Kidney epithelial cell (primary cell): Measurements from ENCODE around the gene ATP6V1C2. TPM values are rescaled to one million over a fixed set of nuclear protein-coding genes. Genes with fewer than 3 reads are reported as not detected.

ENCODE experiments used
- DNase-seq: peaks from one replicate; pipeline ENCODE4 v3.0.0-alpha.2; 2010; ENCODE audit warnings: low read depth
- H3K27me3 ChIP-seq: 2 replicates; pipeline ENCODE4 v1.6.0; 2011; ENCODE audit warnings: low read length; ENCODE audit not compliant: control insufficient read depth, insufficient read depth
- H3K36me3 ChIP-seq: 2 replicates; pipeline ENCODE4 v1.5.1; 2011; ENCODE audit warnings: low read length; ENCODE audit not compliant: control insufficient read depth, insufficient read depth
- H3K4me3 ChIP-seq: 2 replicates; pipeline ENCODE4 v1.5.1; 2011; ENCODE audit warnings: low read depth, mild to moderate bottlenecking, control low read depth, low read length
- CTCF ChIP-seq: IDR thresholded peaks from 2 replicates; pipeline ENCODE4 v1.5.1; 2011; ENCODE audit warnings: mild to moderate bottlenecking, moderate library complexity, low read length, control low read depth, inconsistent platforms; ENCODE audit not compliant: insufficient read depth, poor library complexity, severe bottlenecking
- total RNA-seq: library from RNA; depleted of rRNA; stranded (reverse); fragments of >200 nt; gene quantifications from 2 replicates; pipeline ENCODE4 v1.2.3, GENCODE V29; 2015

Gene ATP6V1C2
- total RNA-seq, 1 donor from 2014 or later, result 0.04 TPM

DNA sequence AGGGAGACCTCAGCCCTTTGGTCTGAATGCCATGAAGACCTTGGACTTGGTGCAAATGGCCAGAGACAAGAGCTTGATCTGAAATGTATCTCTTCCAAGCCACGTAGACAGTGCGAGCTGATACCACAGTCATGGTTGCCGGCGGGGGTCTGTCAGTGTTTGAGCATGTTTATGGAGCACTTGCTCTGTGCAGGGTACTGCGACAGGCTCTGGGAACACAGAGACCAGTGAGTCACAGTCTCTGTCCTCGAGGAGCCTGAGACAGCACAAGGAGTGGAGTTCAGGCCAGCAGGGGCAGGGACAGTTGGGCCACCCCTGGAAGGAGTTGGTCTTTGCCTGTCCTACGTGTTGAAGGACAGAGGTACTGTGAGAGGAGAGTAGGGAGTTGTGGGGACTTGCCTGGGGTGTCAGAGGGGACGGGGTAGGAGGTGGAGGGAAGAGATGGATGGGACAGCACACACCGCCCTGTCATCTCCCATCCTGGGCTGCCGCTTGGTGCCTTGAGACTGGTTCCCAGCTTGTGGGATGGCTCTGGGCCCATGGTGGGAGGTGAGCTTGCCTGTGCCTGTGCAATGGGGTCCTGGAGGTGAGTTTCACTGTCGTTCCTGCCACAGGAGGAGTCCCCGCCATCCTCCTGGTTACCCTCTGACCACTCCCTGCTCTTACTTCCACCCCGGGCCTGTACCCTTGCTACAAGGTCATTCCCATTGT is 39.5 kb downstream of the ATP6V1C2 start:
- Histone ChIP-seq H3K4me3 (no peak overlapping the region), H3K36me3 (no peaks in the 10 kb centered on the region), H3K27me3 (peaks cover 2% of the 10 kb centered on the region)
- TF ChIP-seq CTCF, result no peak
- no peak for DNase-seq

GRCh38 chr2:10761591-10761990 is 40.2 kb downstream of the ATP6V1C2 start:
- no peak for TF ChIP-seq CTCF
- Histone ChIP-seq H3K36me3 (no peaks in the 10 kb centered on the region), H3K27me3 (peaks cover 2% of the 10 kb centered on the region), H3K4me3 (no peak overlapping the region)
- no peak for DNase-seq

- Histone ChIP-seq H3K4me3 (no peak overlapping the region), H3K36me3 (no peaks in the 10 kb centered on the region), H3K27me3 (peaks cover 2% of the 10 kb centered on the region)
- TF ChIP-seq CTCF, result no peak
- no peak for DNase-seq
Measured at GRCh38 chr2:10762651-10763460, 41.4 kb downstream of the ATP6V1C2 start.

- Histone ChIP-seq H3K36me3 (no peaks in the 10 kb centered on the region), H3K4me3 (no peak overlapping the region), H3K27me3 (peaks cover 3% of the 10 kb centered on the region)
- TF ChIP-seq CTCF, result no peak
- DNase-seq, result no peak
Measured at GRCh38 chr2:10763461-10763800, 42.0 kb downstream of the ATP6V1C2 start.

DNA sequence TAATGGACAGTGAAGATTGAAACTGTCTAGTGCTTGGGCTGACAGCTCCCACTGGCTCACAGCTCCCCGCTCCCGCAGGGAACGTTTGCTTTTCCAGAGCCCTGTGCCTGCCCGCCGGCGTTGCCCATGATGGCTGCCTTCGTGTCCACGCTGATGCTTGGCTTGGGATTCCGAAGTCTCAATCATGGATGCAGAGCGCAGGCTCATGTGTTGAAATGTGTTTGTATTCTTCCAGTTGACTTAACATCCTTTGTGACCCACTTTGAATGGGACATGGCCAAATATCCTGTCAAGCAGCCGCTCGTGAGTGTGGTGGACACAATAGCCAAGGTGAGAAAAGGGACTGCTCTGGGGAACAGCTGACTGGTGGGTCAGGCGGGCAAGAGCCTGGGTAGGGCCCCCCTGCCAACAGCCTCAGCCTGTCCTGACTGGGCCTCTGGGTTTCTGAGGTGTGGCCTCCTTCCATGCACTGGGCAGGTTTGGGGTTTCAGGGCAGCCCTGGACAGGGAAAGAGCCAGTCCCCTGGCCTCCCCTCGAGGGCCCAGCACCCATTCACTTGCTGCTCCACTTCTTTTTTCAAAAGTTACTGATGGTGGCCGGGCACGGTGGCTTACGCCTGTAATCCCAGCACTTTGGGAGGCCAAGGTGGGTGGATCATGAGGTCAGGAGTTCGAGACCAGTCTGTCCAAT is 42.8 kb downstream of the ATP6V1C2 start:
- no peaks in the 10 kb centered on the region for H3K36me3 ChIP-seq
- DNase-seq, result no peak
- no peak overlapping the region for H3K4me3 ChIP-seq
- H3K27me3 ChIP-seq, result peaks cover 5% of the 10 kb centered on the region
- no peak for TF ChIP-seq CTCF
